ENCODE results near the gene KIF1C. TPM values are rescaled to one million over a fixed set of nuclear protein-coding genes. Genes with fewer than 3 reads are reported as not detected.
"Not testable (repeated sequence)": the region's sequence is repeated elsewhere in the genome, so short reads cannot be mapped to it uniquely, and the experiment has no call there.

The KIF1C gene
- total RNA-seq, 2 experiments from 2014 or later, result 20.6 to 53.7 TPM

DNA sequence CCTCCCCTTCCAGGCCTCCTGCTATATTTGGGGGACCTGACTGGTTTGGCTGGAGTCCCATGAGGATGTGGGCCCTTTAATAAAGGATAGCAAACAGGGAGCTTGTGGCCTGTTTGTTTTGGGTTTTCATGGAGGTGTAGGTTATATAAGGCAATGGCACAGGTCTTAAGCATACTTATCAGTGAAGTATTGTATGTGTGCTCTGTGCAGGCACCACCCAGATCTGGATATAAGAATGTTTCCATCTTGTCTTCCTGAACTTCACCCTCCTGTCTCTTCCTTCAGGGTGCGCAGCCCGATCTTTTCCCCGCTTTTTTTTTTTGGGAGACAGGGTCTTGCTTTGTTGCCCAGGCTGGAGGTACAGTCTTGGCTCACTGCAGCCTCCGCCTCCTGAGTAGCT is 26.9 kb downstream of the KIF1C start:
- intact Hi-C loops (cut with micrococcal nuclease; ENCODE audit: unreplicated experiment), result no loop called here
- ChIA-PET CTCF (ENCODE audit: unreplicated experiment) (no interaction called here), POLR2A (no interaction called here)
- no peak overlapping the region for H2AFZ ChIP-seq (ENCODE audit: low read length)
- H3K9me3 ChIP-seq (ENCODE audit: low read length), result no peaks in the 10 kb centered on the region
- DNase-seq (ENCODE audit: low spot score), result no peak
- TF ChIP-seq, protein P1, sequence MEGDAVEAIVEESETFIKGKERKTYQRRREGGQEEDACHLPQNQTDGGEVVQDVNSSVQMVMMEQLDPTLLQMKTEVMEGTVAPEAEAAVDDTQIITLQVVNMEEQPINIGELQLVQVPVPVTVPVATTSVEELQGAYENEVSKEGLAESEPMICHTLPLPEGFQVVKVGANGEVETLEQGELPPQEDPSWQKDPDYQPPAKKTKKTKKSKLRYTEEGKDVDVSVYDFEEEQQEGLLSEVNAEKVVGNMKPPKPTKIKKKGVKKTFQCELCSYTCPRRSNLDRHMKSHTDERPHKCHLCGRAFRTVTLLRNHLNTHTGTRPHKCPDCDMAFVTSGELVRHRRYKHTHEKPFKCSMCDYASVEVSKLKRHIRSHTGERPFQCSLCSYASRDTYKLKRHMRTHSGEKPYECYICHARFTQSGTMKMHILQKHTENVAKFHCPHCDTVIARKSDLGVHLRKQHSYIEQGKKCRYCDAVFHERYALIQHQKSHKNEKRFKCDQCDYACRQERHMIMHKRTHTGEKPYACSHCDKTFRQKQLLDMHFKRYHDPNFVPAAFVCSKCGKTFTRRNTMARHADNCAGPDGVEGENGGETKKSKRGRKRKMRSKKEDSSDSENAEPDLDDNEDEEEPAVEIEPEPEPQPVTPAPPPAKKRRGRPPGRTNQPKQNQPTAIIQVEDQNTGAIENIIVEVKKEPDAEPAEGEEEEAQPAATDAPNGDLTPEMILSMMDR (conservative IDR thresholded peaks at IDR 0.05; ENCODE audit: low read length), result no peak
- TF ChIP-seq EZH2phosphoT487 (IDR thresholded peaks at IDR 0.05; ENCODE audit: borderline replicate concordance, low read depth, low read length), result no peak
- no peaks in the 10 kb centered on the region for H3K79me2 ChIP-seq (ENCODE audit: insufficient read depth, low read depth, low read length)
- peaks cover 4% of the 10 kb centered on the region for H3K4me1 ChIP-seq (ENCODE audit: insufficient read depth, low read length, poor library complexity, severe bottlenecking)
- H3K9me2 ChIP-seq (ENCODE audit: insufficient read depth, low read length), result no peaks in the 10 kb centered on the region
- H3K36me3 ChIP-seq (ENCODE audit: insufficient read depth, low read length), result peaks cover 30% of the 10 kb centered on the region; the same call in 1 of the 2 replicates
- no peaks in the 10 kb centered on the region for H4K20me1 ChIP-seq (ENCODE audit: insufficient read depth, low read length)
- H3K4me3 ChIP-seq (ENCODE audit: low read depth, low read length, poor library complexity, severe bottlenecking), result no peak overlapping the region
- no TSS peak for BruUV-seq (replicated peaks)
- no peak overlapping the region for H3K4me2 ChIP-seq (ENCODE audit: low read length)
- H3K27ac ChIP-seq (ENCODE audit: low read depth, low read length, poor library complexity, severe bottlenecking), result no peak overlapping the region

DNA sequence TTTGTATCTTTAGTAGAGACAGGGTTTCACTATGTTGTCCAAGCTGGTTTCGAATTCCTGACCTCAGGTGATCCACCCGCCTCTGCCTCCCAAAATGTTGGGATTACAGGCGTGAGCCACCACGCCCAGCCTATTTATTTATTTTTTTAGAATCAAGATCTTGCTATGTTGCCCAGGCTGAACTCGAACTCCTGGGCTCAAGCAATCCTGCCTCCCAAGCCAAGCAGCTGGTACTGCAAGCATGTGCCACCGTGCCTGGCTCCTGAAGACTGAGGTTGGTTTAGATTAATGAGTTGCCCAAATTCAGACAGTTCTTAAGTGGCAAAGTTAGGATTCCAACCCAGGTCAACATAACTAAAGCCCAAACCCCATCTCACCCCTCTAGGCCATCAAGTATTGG is 29.5 kb downstream of the KIF1C start:
- Histone ChIP-seq H3K36me3 (ENCODE audit: insufficient read depth, low read length) (peaks cover 9% of the 10 kb centered on the region; the same call in 1 of the 2 replicates), H3K79me2 (ENCODE audit: insufficient read depth, low read depth, low read length) (no peaks in the 10 kb centered on the region), H2AFZ (ENCODE audit: low read length) (no peak overlapping the region), H3K4me1 (ENCODE audit: insufficient read depth, low read length, poor library complexity, severe bottlenecking) (peaks cover 14% of the 10 kb centered on the region), H4K20me1 (ENCODE audit: insufficient read depth, low read length) (no peaks in the 10 kb centered on the region), H3K27ac (ENCODE audit: low read depth, low read length, poor library complexity, severe bottlenecking) (no peak overlapping the region), H3K4me2 (ENCODE audit: low read length) (no peak overlapping the region), H3K9me3 (ENCODE audit: low read length) (no peaks in the 10 kb centered on the region), H3K4me3 (ENCODE audit: low read depth, low read length, poor library complexity, severe bottlenecking) (no peak overlapping the region), H3K9me2 (ENCODE audit: insufficient read depth, low read length) (no peaks in the 10 kb centered on the region)
- no peak for DNase-seq (ENCODE audit: low spot score)
- no TSS peak for BruUV-seq (replicated peaks)
- intact Hi-C loops (cut with micrococcal nuclease; ENCODE audit: unreplicated experiment), result no loop called here
- TF ChIP-seq, protein P1 (conservative IDR thresholded peaks at IDR 0.05; ENCODE audit: low read length), result no peak
- no peak for TF ChIP-seq EZH2phosphoT487 (IDR thresholded peaks at IDR 0.05; ENCODE audit: borderline replicate concordance, low read depth, low read length)
- ChIA-PET POLR2A (interaction anchor here (0.6 to 1.1 kb wide), 2 partner anchors 10 to 36 kb away, joined by 3 read pairs; no protein-coding TSS in a partner anchor), CTCF (ENCODE audit: unreplicated experiment) (no interaction called here)

DNA sequence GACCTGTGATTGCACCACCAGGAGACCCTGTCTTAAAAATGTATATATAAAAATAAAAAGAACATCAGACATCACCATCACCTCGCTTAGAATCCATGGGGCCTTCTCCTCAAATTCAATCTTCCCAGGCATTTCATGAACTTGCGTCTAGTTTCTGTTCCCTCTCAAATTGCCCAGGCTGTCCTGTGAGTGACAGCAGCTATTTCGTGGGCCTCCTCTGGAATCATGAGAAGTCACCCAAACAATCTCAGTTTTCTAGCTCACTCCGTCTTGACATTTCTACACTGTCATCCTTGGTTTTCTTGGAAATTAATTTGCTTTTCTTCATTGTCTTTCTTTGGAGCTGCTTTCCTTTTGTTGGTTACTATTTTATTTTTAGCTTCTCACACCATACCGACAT is 30.2 kb downstream of the KIF1C start:
- no TSS peak for BruUV-seq (replicated peaks)
- intact Hi-C loops (cut with micrococcal nuclease; ENCODE audit: unreplicated experiment), result no loop called here

DNA sequence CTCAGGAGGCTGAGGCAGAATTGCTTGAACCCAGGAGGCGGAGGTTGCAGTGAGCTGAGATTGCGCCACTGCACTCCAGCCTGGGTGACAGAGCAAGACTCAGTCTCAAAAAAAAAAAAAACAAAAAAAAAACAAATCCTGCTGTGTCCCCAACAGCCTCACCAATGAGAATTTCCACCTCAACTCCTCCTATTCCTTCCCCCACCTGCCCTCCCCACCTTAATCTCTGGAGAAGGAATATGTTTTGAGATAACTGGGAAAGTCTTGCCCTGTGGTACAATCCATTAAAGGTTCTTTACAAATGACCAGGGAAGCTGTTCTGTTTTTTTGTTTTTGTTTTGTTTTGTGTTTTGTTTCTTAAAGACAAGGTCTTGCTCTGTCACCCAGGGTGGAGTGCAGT is 32.4 kb downstream of the KIF1C start:
- not testable (repeated sequence) for H3K4me2 ChIP-seq (ENCODE audit: low read length); H3K36me3 ChIP-seq (ENCODE audit: insufficient read depth, low read length); H2AFZ ChIP-seq (ENCODE audit: low read length)

More for the DNA sequence above, 30.2 kb downstream of the KIF1C start:
- no peak for DNase-seq (ENCODE audit: low spot score)
- ChIA-PET CTCF (ENCODE audit: unreplicated experiment) (no interaction called here), POLR2A (interaction anchor here (0.6 to 1.1 kb wide), 3 partner anchors 9 to 36 kb away, joined by 3 to 4 read pairs (median 3); no protein-coding TSS in a partner anchor)
- H3K4me1 ChIP-seq (ENCODE audit: insufficient read depth, low read length, poor library complexity, severe bottlenecking), result peaks cover 19% of the 10 kb centered on the region
- H3K9me2 ChIP-seq (ENCODE audit: insufficient read depth, low read length), result no peaks in the 10 kb centered on the region
- H4K20me1 ChIP-seq (ENCODE audit: insufficient read depth, low read length), result no peaks in the 10 kb centered on the region
- peaks cover 4% of the 10 kb centered on the region; the same call in 1 of the 2 replicates for H3K36me3 ChIP-seq (ENCODE audit: insufficient read depth, low read length)
- H3K27ac ChIP-seq (ENCODE audit: low read depth, low read length, poor library complexity, severe bottlenecking), result no peak overlapping the region
- no peak overlapping the region for H2AFZ ChIP-seq (ENCODE audit: low read length)
- H3K9me3 ChIP-seq (ENCODE audit: low read length), result no peaks in the 10 kb centered on the region
- TF ChIP-seq, protein P1 (conservative IDR thresholded peaks at IDR 0.05; ENCODE audit: low read length), result no peak
- no peak for TF ChIP-seq EZH2phosphoT487 (IDR thresholded peaks at IDR 0.05; ENCODE audit: borderline replicate concordance, low read depth, low read length)
- H3K79me2 ChIP-seq (ENCODE audit: insufficient read depth, low read depth, low read length), result no peaks in the 10 kb centered on the region
- no peak overlapping the region for H3K4me3 ChIP-seq (ENCODE audit: low read depth, low read length, poor library complexity, severe bottlenecking)
- no peak overlapping the region for H3K4me2 ChIP-seq (ENCODE audit: low read length)

More for the DNA sequence above, 32.4 kb downstream of the KIF1C start:
- ChIA-PET POLR2A (interaction anchor here (0.6 to 0.8 kb wide), 4 partner anchors 31 to 1319 kb away, joined by 3 to 12 read pairs (median 4); no protein-coding TSS in a partner anchor), CTCF (ENCODE audit: unreplicated experiment) (interaction anchor here (1.2 to 1.5 kb wide), 2 partner anchors 19 to 33 kb away, joined by 3 to 5 read pairs; no protein-coding TSS in a partner anchor)
- not testable (repeated sequence) for H3K27ac ChIP-seq (ENCODE audit: low read depth, low read length, poor library complexity, severe bottlenecking); H3K9me2 ChIP-seq (ENCODE audit: insufficient read depth, low read length); H3K79me2 ChIP-seq (ENCODE audit: insufficient read depth, low read depth, low read length); H3K4me3 ChIP-seq (ENCODE audit: low read depth, low read length, poor library complexity, severe bottlenecking); H4K20me1 ChIP-seq (ENCODE audit: insufficient read depth, low read length); H3K9me3 ChIP-seq (ENCODE audit: low read length); BruUV-seq (replicated peaks); DNase-seq (ENCODE audit: low spot score)
- H3K4me1 ChIP-seq (ENCODE audit: insufficient read depth, low read length, poor library complexity, severe bottlenecking), result peaks cover 30% of the 10 kb centered on the region
- intact Hi-C loops (cut with micrococcal nuclease; ENCODE audit: unreplicated experiment), result loop anchor here (5.0 kb wide), 1 partner anchor 43 kb away; the partner anchor contains the start of gene CAMTA2

Data from OCI-LY7 (cell line).